ENCODE measurements around the gene RASD2. TPM values are rescaled to one million over a fixed set of nuclear protein-coding genes. Genes with fewer than 3 reads are reported as not detected.

Gene RASD2
- total RNA-seq, 1 experiment from 2014 or later = 0.42 TPM

DNA sequence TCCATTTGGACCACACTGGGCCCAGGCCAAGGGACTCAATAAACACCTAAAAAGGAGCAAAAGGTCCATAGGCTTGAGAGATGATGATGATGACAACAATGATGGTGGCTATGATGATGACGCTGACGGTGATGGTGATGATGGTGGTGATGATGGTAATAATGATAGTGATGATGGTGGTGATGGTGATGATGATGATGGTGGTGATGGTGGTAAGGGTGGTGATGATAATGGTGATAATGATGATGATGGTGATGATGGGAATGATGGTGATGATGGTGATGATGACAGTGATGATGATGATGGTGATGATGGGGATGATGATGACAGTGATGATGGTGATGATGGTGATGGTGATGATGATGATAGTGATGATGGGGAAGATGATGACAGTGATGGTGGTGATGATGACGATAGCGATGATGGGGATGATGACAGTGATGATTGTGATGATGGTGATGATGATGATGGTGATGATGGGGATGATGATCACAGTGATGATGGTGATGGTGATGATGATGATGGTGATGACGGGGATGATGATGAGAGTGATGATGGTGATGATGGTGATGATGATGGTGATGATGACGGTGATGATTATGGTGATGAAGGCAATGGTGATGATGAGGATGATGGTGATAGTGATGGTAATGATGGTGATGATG, 7.1 kb upstream of the RASD2 start:
- H3K9me3 ChIP-seq (ENCODE audit: control insufficient read depth, low read depth, low read length) = no peaks in the 10 kb centered on the region
- no peak for DNase-seq
- 100% methylated on average over 2 of the region's 6 CpGs for WGBS (ENCODE audit: extremely low coverage, insufficient read length, low lambda C conversion rate)
- no peak overlapping the region for H3K14ac ChIP-seq (ENCODE audit: insufficient read depth, low read length)
- H3K27me3 ChIP-seq (ENCODE audit: insufficient read depth, low read length) = no peaks in the 10 kb centered on the region
- Mint-ChIP-seq H3K27ac (no peak overlapping the region), H3K4me3 (no peak overlapping the region), H3K36me3 (ENCODE audit: insufficient read depth in 1 of 3, low read depth in 3 of 3) (no peaks in the 10 kb centered on the region), H3K27me3 (ENCODE audit: low read depth) (peaks cover 12% of the 10 kb centered on the region), H3K4me1 (peaks cover 11 to 13% of the 10 kb centered on the region in 2 experiments), H3K9me3 (peaks cover 0 to 4% of the 10 kb centered on the region in 2 experiments; a peak in 1 of 5 replicates)
- H2AFZ ChIP-seq (ENCODE audit: low read length) = no peak overlapping the region
- H3K79me2 ChIP-seq (ENCODE audit: insufficient read depth, low read length) = no peaks in the 10 kb centered on the region
- no peak overlapping the region for H3K56ac ChIP-seq (ENCODE audit: insufficient read length, low read depth, low read length)
- no peak overlapping the region for H2BK12ac ChIP-seq (ENCODE audit: insufficient read length, low read depth, low read length)
- no peak overlapping the region for H3T11ph ChIP-seq (ENCODE audit: low read length)
- H4K8ac ChIP-seq (replicated peaks; ENCODE audit: insufficient read length, low read depth, low read length) = no peak overlapping the region
- H2BK15ac ChIP-seq (ENCODE audit: low read depth, low read length) = no peak overlapping the region
- H2BK5ac ChIP-seq (ENCODE audit: insufficient read length, low read length) = no peak overlapping the region
- no peak overlapping the region for H3K23ac ChIP-seq (ENCODE audit: insufficient read length, low read depth, low read length)
- no peak overlapping the region for H2BK20ac ChIP-seq (ENCODE audit: low read depth, low read length, poor library complexity, severe bottlenecking)
- H4K20me1 ChIP-seq (ENCODE audit: control insufficient read depth, insufficient read depth, insufficient read length) = peaks cover 2% of the 10 kb centered on the region
- no peak overlapping the region for H2BK120ac ChIP-seq (ENCODE audit: low read depth, low read length, poor library complexity, severe bottlenecking)
- H3K27ac ChIP-seq (ENCODE audit: insufficient read length, low read depth, low read length) = no peak overlapping the region
- no peak overlapping the region for H3K9ac ChIP-seq (ENCODE audit: extremely low read depth, insufficient read length, low read length)
- no peaks in the 10 kb centered on the region for H3K79me1 ChIP-seq (ENCODE audit: insufficient read depth, low read depth, low read length, poor library complexity, severe bottlenecking)
- H3K4me1 ChIP-seq (ENCODE audit: insufficient read depth, low read length) = no peaks in the 10 kb centered on the region
- H3K4ac ChIP-seq (ENCODE audit: low read depth, low read length) = no peak overlapping the region
- no peak overlapping the region for H2AK5ac ChIP-seq (ENCODE audit: insufficient read length, low read length)
- H3K23me2 ChIP-seq (ENCODE audit: insufficient read length, low read depth, low read length, poor library complexity, severe bottlenecking) = no peaks in the 10 kb centered on the region
- no peak overlapping the region for H3K18ac ChIP-seq (ENCODE audit: insufficient read length, low read depth, low read length)
- H4K5ac ChIP-seq (ENCODE audit: insufficient read length, low read depth, low read length) = peak overlapping the region; percentile 18
- TF ChIP-seq, protein P1, sequence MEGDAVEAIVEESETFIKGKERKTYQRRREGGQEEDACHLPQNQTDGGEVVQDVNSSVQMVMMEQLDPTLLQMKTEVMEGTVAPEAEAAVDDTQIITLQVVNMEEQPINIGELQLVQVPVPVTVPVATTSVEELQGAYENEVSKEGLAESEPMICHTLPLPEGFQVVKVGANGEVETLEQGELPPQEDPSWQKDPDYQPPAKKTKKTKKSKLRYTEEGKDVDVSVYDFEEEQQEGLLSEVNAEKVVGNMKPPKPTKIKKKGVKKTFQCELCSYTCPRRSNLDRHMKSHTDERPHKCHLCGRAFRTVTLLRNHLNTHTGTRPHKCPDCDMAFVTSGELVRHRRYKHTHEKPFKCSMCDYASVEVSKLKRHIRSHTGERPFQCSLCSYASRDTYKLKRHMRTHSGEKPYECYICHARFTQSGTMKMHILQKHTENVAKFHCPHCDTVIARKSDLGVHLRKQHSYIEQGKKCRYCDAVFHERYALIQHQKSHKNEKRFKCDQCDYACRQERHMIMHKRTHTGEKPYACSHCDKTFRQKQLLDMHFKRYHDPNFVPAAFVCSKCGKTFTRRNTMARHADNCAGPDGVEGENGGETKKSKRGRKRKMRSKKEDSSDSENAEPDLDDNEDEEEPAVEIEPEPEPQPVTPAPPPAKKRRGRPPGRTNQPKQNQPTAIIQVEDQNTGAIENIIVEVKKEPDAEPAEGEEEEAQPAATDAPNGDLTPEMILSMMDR (conservative IDR thresholded peaks at IDR 0.05) = no peak
- H4K91ac ChIP-seq (ENCODE audit: insufficient read length, low read depth, low read length) = no peak overlapping the region
- no peak overlapping the region for H3K4me2 ChIP-seq (ENCODE audit: insufficient read depth, insufficient read length, low read length)
